ENCODE measurements around the gene FFAR2.
A peak's percentile ranks its signal among the peaks of the same experiment; 100 is the strongest.

Gene FFAR2

GRCh38 chr19:35486268-35486708 lies 38.2 kb downstream of the FFAR2 start:
- no peak for DNase-seq (ENCODE audit: low spot score)

DNA sequence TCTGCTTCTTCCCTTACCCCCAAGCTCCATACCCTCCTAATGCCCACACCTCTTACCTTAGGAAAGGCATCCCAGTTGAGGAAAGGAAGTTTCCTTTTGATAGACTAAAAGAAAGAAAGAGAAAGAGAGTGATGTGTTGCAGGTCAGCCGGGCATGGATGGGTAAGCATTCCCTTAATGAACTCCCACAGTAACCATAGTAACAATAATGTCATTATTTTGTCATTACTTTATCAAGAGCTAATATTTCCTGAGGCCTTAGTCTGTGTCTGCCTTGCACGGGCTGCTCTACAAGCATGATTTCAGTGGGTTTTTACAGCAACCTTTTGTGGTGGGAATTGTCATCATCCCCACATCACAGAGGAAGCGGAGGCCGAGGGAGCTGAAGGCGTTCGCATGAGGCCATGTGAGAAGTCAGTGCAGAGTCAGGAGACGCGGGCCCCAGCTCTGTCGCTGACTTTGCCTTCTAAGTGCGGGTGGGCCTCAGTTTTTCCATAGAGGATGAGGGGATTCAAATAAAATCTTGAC lies 39.7 kb downstream of the FFAR2 start:
- DNase-seq (ENCODE audit: low spot score), result no peak

DNA sequence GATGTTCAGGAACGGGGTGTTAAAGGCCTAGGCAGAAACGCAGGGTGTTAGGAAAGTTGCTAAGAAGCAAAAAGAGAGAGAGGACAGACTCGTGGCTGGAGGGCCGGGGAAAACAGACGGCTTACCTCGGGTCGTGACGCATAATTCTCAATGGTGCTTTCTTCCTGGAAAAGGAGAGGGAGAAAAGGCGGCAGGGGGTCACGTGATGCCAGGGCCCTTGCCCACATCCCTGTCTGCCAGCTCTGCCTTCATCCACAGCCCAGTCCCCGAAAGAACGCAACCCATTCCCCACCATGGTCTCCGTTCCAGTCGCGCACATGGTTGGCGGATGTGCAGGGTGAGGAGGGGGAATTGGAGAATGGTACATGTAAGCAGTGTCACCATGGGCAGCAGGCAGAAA lies 40.6 kb downstream of the FFAR2 start:
- DNase-seq (ENCODE audit: low spot score), result no peak

DNA sequence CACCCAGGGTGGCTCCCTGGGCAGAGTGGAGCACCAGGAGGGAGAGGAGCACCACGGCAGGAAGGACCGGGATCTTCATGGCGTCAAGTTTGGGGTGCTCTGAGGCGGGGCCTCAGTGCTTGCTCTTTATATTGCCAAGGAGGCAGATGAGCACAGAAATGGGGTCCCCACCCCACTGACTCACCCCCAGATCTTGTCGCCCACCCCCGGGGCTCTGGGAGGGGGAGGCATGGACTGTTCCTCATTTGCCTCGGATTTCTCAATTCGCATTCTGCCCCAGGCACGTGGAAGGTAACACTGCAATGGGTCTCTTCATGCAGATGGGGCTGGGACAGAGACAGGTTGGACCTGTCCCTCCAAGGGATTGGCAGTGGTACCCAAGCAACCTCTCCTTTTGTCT lies 42.3 kb downstream of the FFAR2 start, which contains the start of gene KRTDAP:
Gene KRTDAP (minus strand): TSS at position 101 of the 400 bp plus-strand sequence. CDS start 22 bp downstream, at position 79.
- no peak for DNase-seq (ENCODE audit: low spot score)

- no peak for DNase-seq (ENCODE audit: low spot score)
These were observed 43.8 kb downstream of the FFAR2 start for GRCh38 chr19:35491836-35492360.

DNA sequence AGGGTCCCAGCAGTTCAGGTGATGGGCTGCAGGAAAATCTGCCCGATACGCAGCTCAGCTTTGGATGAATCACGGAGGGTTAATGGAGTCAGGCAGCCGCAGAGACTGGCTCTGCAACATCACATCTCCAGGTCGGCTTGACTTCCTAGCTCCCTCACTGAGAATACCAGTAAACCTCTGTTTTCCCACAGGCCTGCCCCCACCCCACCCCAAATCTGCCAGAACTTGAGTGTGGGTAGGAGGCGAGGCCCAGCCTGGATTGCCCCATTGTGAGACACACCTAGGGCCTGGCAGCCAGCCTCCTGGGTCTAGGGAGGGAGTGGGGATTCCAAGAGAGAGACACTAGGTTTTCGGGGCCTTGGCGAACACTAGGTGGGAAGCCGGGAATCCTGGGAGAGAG lies 45.9 kb downstream of the FFAR2 start:
- DNase-seq (ENCODE audit: low spot score), result no peak

- DNase-seq (ENCODE audit: low spot score), result peak; percentile 63
These were observed 47.3 kb downstream of the FFAR2 start for GRCh38 chr19:35495107-35496064.

- DNase-seq (ENCODE audit: low spot score), result no peak
These were observed 49.3 kb downstream of the FFAR2 start for GRCh38 chr19:35497406-35497805.

DNA sequence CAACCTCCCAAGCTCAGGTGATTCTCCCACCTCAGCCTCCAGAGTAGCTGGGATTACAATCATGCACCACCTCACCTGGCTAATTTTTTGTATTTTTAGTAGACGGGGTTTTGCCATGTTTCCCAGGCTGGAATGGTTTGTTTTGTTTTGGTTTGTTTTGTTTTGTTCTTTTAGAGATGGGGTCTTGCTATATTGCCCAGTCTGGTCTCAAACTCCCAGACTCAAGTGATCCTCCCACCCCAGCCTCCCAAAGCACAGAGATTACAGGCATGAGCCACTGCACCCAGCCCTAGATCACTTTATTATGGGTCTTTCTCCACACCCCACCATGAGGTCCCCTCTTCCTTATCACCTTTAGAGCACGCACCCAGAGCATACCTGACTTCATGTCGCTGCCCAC lies 50.2 kb downstream of the FFAR2 start:
- no peak for DNase-seq (ENCODE audit: low spot score)

DNA sequence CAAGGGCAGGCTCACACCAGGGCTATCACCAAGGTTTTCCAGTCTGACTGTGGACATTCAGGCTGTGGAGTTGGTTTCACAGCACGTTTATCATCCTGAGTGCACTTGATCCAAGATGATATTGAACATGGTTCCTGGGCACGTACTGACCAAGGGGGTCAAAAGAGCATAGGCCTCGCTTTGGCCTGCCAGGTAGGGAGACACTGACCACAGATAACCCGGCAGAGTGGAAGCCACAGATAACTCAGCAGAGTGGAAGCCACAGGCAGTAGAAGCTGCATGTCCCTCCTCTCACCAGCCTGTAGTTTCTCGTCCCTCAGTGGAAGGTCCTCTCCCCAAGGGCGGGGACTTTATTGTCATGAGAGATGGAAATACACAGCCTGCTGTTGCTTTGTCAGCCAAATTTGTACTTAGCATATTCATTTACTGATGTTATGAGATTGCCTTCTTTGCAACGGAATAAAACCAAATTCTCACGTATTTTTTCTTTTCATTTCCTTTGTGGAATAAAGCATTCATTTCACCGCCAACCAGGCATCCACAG lies 51.0 kb downstream of the FFAR2 start:
- no peak for DNase-seq (ENCODE audit: low spot score)

DNA sequence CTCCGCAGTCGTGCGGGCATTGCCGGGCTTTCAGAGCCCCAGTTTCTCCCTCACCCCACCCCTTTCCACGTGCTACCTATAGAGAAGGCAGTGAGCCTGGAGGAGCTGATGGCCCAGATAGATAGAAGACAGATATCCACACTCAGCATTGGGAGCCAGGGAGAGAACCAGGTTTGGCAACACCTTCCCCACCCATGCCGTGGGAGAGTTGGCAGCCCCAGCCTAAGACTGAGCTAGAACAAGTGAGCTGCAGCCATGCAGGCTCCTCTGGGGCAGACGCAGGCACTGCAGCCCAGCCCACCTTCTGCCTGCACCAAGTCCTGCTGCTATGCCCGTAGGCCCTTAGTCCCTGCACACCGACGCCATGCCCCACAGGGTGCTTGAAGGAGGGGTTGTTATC lies 52.6 kb downstream of the FFAR2 start:
- no peak for DNase-seq (ENCODE audit: low spot score)
